ENCODE data around the gene KCNH8. TPM values are rescaled to one million over a fixed set of nuclear protein-coding genes. Genes with fewer than 3 reads are reported as not detected.

The KCNH8 gene
- 1.2 TPM for total RNA-seq

DNA sequence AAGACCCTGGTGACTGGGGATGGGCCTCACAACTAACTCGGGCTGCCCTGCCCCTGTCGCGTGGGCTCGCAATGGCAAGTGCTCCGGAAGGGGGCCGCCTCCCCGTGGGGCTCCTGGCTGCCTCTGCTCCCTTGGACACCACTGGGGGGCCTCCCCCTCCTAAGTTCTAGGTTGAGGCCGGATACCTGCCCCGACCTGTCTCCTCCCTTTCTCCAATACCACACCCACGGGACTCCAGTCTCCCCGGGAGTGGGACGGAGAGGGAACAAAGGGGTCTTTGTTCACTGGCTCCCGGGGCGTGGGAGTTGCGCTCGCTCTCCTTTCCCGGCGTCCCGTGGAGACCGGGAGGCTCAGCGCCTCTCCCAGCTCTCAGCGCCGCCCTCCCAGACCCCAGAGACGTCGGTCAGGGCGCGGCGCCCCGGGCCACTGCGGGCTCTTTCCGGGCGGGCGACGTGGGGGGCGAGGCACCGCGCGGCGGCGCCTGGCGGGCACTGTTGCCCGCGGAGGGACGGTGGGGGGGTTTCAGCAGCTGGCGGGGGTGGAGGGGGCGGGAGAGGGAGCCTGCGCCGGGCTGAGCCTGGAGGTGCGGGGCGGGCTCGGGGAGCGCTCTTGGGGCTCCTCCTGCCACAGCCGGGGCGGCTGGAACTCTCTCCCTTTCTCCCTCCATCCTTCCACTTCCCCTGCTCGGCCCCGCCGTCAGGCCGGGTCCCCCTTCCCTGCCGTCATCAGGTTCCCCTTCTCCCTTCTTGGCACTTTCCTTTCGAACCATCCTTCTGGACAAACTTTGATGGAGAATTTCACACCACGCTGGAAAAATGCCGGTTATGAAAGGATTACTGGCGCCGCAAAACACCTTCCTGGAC lies at the start of gene KCNH8:
TSS of gene KCNH8 (plus strand) at position 606 of the 863 bp plus-strand sequence. CDS start at position 816, 210 bp downstream.

Small RNA genes lying within 50 kb of the gene (small RNA-seq; reads per million reads assigned to genes)
- not detected for gene MIR4791 (ENCODE audit: low replicate concordance)

All from metanephros (tissue), 2 donors.